T-helper 17 cell (primary cell): ENCODE results near the gene SLC38A3. TPM values are rescaled to one million over a fixed set of nuclear protein-coding genes. Genes with fewer than 3 reads are reported as not detected.

Experiments
- ATAC-seq: fragments of 150-1000 bp; cut with Tn5 transposase; 2 replicates; pipeline ENCODE4 v1.10.0; 2021; ENCODE audit warnings: mild to moderate bottlenecking, moderate library complexity
- DNase-seq, 3 donors: peaks; one replicate each; pipeline versions ENCODE4 v3.0.0 to v3.0.0-alpha.2; 2020 to 2021
- H3K9me3 ChIP-seq: one replicate; pipeline ENCODE4 v1.7.0; 2013; ENCODE audit warnings: low read length, mild to moderate bottlenecking; ENCODE audit not compliant: control insufficient read depth, poor library complexity, severe bottlenecking
- H3K27ac Mint-ChIP-seq: one replicate; pipeline ENCODE4 v1.8.0; 2022; ENCODE audit warnings: mild to moderate bottlenecking, moderate library complexity, mixed read lengths
- H3K27me3 Mint-ChIP-seq: one replicate; pipeline ENCODE4 v1.8.0; 2022; ENCODE audit warnings: mixed read lengths
- H3K36me3 Mint-ChIP-seq: one replicate; pipeline ENCODE4 v1.8.0; 2022; ENCODE audit warnings: low read depth, mixed read lengths
- H3K4me1 Mint-ChIP-seq: one replicate; pipeline ENCODE4 v1.8.0; 2022; ENCODE audit warnings: mild to moderate bottlenecking, mixed read lengths
- H3K4me3 Mint-ChIP-seq: one replicate; pipeline ENCODE4 v1.8.0; 2022; ENCODE audit warnings: mild to moderate bottlenecking, moderate library complexity, mixed read lengths
- total RNA-seq, 4 donors: library from RNA in 2 of 4; stranded (reverse) in 2 of 4; gene quantifications; one replicate each; pipeline ENCODE4 v1.2.3 and lab custom pipeline; 2022 to 2026

SLC38A3 gene
- total RNA-seq, 2 donors from 2014 or later: 0.78 TPM; not detected in 1

GRCh38 chr3:50248387-50248786 is 43.3 kb downstream of the SLC38A3 start:
- H3K36me3 Mint-ChIP-seq: peaks cover 2% of the 10 kb centered on the region
- ATAC-seq (no peak), DNase-seq (no peak)
- peaks cover 44% of the 10 kb centered on the region for H3K4me1 Mint-ChIP-seq
- H3K27me3 Mint-ChIP-seq: no peaks in the 10 kb centered on the region
- H3K9me3 ChIP-seq: no peaks in the 10 kb centered on the region
- peak overlapping the region; percentile 95 for H3K27ac Mint-ChIP-seq
- H3K4me3 Mint-ChIP-seq: no peak overlapping the region

- H3K4me3 Mint-ChIP-seq: no peak overlapping the region
- no peak for DNase-seq
- H3K27ac Mint-ChIP-seq: no peak overlapping the region
- H3K4me1 Mint-ChIP-seq: peaks cover 36% of the 10 kb centered on the region
- no peaks in the 10 kb centered on the region for H3K27me3 Mint-ChIP-seq
- no peaks in the 10 kb centered on the region for H3K9me3 ChIP-seq
- peaks cover 2% of the 10 kb centered on the region for H3K36me3 Mint-ChIP-seq
- ATAC-seq: no peak
Observed at GRCh38 chr3:50249457-50249856, 44.4 kb downstream of the SLC38A3 start.

GRCh38 chr3:50250514-50250913 is 45.4 kb downstream of the SLC38A3 start:
- H3K36me3 Mint-ChIP-seq: peaks cover 2% of the 10 kb centered on the region
- ATAC-seq (no peak), DNase-seq (no peak)
- H3K27ac Mint-ChIP-seq: peak overlapping the region; percentile 49
- no peak overlapping the region for H3K4me3 Mint-ChIP-seq
- no peaks in the 10 kb centered on the region for H3K9me3 ChIP-seq
- H3K4me1 Mint-ChIP-seq: peaks cover 29% of the 10 kb centered on the region
- no peaks in the 10 kb centered on the region for H3K27me3 Mint-ChIP-seq

DNA sequence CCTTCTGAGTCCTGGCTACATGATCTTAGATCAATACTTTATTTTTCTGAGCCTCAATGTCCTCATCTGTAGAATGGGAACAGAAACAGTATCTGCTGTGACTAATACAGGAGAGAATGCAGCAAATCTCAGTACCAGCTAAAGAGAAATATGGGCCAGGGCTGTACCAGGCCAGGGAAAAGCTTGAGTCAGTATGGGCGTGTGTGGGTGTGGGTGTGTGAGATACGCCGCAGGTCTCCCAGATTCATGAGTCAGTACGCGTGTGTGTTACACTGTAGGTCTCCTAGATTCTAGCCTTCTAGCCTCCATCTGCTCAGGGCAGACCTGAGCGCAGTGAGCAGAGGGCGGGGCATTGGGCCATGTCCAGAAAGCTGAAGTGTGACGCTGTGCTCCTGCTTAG is 46.1 kb downstream of the SLC38A3 start:
- peak overlapping the region; percentile 41 for H3K4me3 Mint-ChIP-seq
- no peak for ATAC-seq

DNA sequence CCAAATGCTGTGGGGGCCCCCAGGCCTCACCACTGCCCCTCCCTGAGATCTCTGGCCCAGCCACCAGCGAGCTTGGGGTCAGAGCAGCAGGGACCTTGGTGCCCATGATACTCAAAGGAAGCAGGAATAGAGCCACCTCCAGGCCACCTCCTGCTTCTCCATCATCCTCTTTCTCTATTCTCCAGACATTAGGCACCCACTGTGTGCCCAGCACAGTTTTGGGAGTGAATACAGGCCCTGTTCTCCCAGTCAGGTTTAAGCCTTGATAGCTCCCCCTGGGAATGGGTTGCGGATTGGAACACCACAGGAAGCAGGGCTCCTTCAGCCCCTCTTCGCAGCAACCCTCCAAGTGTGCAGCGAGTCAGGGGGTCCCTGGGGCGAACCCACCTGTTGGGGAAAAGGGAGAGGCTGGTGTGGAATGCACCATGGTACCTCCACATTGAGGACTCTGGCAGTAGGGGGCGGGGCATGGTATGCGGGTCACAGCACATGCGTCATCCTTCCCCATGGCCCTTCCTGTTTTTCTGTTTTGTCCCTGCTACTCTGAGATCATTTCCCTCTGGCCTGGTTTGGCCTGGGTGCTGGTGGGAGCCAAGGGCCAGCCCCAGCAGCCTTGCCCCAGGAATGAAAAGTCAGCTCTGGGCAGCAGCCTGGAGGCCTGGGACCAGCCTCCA is 49.6 kb downstream of the SLC38A3 start:
- Mint-ChIP-seq H3K27ac (peak overlapping the region; percentile 80), H3K36me3 (no peaks in the 10 kb centered on the region), H3K4me3 (no peak overlapping the region), H3K4me1 (peaks cover 14% of the 10 kb centered on the region), H3K27me3 (no peaks in the 10 kb centered on the region)
- ATAC-seq (no peak), DNase-seq (no peak)
- no peaks in the 10 kb centered on the region for H3K9me3 ChIP-seq

More for the DNA sequence above, 46.1 kb downstream of the SLC38A3 start:
- H3K36me3 Mint-ChIP-seq: peaks cover 2% of the 10 kb centered on the region
- peak overlapping the region; percentile 19 for H3K27ac Mint-ChIP-seq
- H3K9me3 ChIP-seq: no peaks in the 10 kb centered on the region
- H3K4me1 Mint-ChIP-seq: peaks cover 25% of the 10 kb centered on the region
- no peak for DNase-seq
- no peaks in the 10 kb centered on the region for H3K27me3 Mint-ChIP-seq

- H3K27me3 Mint-ChIP-seq: no peaks in the 10 kb centered on the region
- H3K36me3 Mint-ChIP-seq: no peaks in the 10 kb centered on the region
- ATAC-seq (no peak), DNase-seq (no peak)
- no peak overlapping the region for H3K27ac Mint-ChIP-seq
- peaks cover 13% of the 10 kb centered on the region for H3K4me1 Mint-ChIP-seq
- no peaks in the 10 kb centered on the region for H3K9me3 ChIP-seq
- no peak overlapping the region for H3K4me3 Mint-ChIP-seq
Observed at GRCh38 chr3:50255251-50255615, 50.2 kb downstream of the SLC38A3 start.

DNA sequence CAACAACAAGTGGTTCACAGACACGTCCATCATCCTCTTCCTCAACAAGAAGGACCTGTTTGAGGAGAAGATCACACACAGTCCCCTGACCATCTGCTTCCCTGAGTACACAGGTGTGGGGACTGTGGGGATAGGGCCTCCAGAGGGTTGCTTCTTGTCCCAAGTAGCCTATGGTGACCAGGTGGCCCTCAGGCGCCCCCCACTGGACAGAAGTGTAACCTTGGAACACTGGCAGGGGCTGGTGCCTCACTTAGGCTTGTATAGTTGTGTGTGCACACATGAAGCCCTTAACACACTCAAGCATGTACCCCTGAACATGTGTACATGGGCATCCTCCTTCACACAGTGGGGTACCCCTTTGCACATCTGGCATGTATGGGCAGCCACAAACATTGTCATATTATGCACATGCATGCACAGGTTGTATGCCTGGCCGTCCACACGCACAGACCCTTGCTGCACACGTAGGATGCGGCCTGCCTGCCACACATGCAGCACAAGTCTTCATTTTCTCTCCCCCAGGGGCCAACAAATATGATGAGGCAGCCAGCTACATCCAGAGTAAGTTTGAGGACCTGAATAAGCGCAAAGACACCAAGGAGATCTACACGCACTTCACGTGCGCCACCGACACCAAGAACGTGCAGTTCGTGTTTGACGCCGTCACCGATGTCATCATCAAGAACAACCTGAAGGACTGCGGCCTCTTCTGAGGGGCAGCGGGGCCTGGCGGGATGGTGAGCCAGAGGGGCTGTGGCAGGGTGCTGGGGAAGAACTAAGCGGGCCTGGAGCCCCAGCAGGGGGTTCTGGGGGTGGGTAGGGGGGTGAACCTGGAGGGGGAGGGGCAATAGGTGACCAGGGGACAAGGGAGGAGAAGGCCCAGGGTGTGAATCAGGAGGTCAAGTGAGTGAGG is 52.2 kb downstream of the SLC38A3 start:
- no peaks in the 10 kb centered on the region for H3K9me3 ChIP-seq
- no peak overlapping the region for H3K4me3 Mint-ChIP-seq
- peak overlapping the region; percentile 45 for H3K27ac Mint-ChIP-seq
- no peak for DNase-seq
- no peaks in the 10 kb centered on the region for H3K36me3 Mint-ChIP-seq
- H3K4me1 Mint-ChIP-seq: peaks cover 7% of the 10 kb centered on the region
- ATAC-seq: no peak
- H3K27me3 Mint-ChIP-seq: no peaks in the 10 kb centered on the region

GRCh38 chr3:50258029-50258680 is 53.1 kb downstream of the SLC38A3 start:
- no peaks in the 10 kb centered on the region for H3K9me3 ChIP-seq
- ATAC-seq (no peak), DNase-seq (no peak)
- Mint-ChIP-seq H3K4me3 (no peak overlapping the region), H3K27me3 (no peaks in the 10 kb centered on the region), H3K36me3 (no peaks in the 10 kb centered on the region), H3K4me1 (peaks cover 7% of the 10 kb centered on the region), H3K27ac (peak overlapping the region; percentile 9)

DNA sequence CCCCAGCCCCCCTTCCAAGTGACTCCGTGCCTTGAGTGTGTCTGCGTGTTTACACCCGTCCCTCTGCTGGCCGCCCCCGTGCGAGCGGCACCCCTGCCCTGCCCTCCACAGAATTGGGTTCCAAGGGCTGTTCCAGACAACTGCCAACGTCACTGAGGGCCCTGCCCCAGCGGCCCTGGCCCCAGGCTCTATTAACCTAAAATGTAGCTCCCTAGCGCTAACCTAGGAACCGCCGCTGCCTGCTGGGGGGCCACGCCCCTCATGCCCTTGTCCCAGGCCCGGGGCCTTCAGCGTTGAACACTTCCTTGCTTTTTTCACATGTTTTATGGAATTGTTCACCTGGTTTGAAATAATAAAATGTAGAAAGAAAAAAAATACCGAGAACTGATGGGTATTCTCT is 53.9 kb downstream of the SLC38A3 start:
- peaks cover 7% of the 10 kb centered on the region for H3K4me1 Mint-ChIP-seq
- H3K9me3 ChIP-seq: no peaks in the 10 kb centered on the region
- no peaks in the 10 kb centered on the region for H3K36me3 Mint-ChIP-seq
- no peak for ATAC-seq
- H3K27ac Mint-ChIP-seq: peak overlapping the region; percentile 9
- H3K4me3 Mint-ChIP-seq: peak overlapping the region; percentile 82
- DNase-seq: no peak
- no peaks in the 10 kb centered on the region for H3K27me3 Mint-ChIP-seq

DNA sequence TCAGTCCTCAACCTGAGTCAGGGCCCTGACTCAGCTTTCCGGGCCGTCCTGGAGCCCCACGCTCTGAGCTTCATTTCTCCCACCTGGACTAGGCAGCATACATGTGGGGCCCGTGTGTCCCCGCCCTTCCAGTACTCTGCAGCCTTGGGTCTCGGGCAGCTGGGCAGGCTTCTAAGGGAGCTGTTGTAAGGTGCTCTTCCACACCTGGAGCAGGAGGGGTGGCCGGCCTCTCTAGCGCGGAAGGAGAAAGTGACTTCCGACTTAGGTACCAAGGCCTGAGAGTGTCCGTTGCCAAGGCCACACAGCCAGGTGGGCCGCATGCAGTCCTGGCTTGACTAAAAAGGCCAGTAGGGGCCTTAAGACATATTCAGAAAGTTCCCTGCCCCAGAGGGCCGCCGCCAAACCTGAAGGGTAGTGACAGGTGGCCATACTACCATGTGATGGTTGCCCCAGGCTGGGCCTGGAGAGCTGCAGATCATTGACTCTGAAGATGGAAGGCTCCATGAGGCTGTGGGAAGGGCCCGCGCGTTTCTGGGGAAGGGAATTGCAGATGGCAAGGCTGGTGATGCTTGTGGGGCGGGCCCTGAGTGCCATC is 54.5 kb downstream of the SLC38A3 start:
- H3K4me3 Mint-ChIP-seq: peak overlapping the region; percentile 82
- no peaks in the 10 kb centered on the region for H3K27me3 Mint-ChIP-seq
- ATAC-seq (peak; percentile 17), DNase-seq (no peak)
- no peaks in the 10 kb centered on the region for H3K36me3 Mint-ChIP-seq
- no peaks in the 10 kb centered on the region for H3K9me3 ChIP-seq
- peaks cover 7% of the 10 kb centered on the region for H3K4me1 Mint-ChIP-seq
- H3K27ac Mint-ChIP-seq: peak overlapping the region; percentile 9

DNA sequence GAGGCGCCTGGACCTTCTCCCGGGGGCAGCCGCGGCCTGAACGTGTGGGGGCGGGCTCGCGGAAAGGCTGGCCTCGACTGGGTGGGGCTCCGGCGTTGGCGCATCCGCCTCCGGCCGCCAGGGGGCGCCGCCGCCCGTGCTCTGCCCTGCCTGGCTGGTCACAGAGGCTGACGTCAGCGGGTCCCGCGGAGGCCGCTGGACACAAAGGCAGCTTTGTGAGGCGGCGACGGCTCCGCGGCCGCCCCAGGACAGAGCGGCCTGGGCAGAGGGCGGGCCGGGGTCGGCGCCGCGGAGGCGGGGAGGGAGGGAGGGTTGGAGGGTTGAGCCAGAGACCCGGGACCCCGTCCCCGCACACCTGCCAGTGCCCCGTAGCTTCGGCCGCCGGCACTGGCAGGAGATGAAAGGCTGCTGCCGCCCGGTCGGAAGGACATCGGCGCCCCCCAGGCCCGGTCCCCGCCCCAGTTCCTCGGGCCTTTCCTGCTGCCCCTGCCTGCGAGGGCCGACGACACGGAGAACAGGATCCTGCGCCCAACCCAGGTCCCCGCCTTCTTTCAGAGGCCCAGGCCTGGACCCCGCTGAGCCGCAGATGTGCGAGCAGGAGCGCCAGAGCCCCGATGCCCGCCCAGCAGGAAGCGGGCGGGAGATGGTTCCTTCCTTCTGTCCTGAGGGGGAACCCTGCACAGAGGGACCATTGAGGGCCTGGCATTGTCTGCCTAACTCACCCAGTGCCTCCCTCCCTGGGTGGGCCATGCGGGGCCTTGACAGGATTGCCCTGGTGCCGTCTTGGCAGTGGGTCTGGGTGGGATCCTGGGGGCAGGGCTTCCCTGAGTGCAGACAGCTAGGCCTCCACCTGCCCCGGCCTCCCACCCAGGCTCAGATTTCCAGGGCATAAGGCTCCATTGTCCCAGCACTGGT is 55.2 kb downstream of the SLC38A3 start:
- Mint-ChIP-seq H3K27me3 (no peaks in the 10 kb centered on the region), H3K36me3 (no peaks in the 10 kb centered on the region), H3K27ac (no peak overlapping the region), H3K4me3 (peak overlapping the region; percentile 82), H3K4me1 (peaks cover 7% of the 10 kb centered on the region)
- peak; percentile 96 for ATAC-seq
- DNase-seq: peak; percentile 79 to 81 (median 81)
- no peaks in the 10 kb centered on the region for H3K9me3 ChIP-seq

DNA sequence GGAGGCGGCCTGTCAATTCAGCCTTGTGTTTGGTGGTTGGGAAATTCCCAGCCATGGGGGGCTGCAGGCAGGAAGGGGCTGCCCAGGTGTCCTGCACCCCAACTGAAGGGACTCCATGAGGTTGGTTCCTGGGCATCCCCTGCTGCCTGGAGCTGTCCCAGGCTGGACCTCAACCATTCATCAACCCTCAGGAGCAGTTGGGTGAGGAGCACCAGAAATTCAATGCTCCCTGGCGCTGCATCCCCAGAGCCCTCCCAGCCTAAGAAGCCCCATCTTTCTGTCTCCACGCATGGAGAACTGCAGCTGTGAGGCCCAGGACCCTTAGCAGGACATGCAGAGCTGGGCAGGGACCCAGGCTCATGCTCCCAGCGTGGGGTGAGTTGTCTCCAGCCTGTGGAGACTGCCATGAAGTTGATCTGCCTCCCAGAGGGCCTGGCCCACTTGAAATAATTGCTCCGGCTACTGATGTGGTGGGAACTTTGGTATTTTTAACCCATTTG is 55.9 kb downstream of the SLC38A3 start:
- H3K4me3 Mint-ChIP-seq: no peak overlapping the region
- no peak for DNase-seq
- ATAC-seq: no peak
- no peaks in the 10 kb centered on the region for H3K36me3 Mint-ChIP-seq
- H3K27ac Mint-ChIP-seq: no peak overlapping the region
- H3K9me3 ChIP-seq: no peaks in the 10 kb centered on the region
- no peaks in the 10 kb centered on the region for H3K27me3 Mint-ChIP-seq
- peaks cover 7% of the 10 kb centered on the region for H3K4me1 Mint-ChIP-seq
